Renal cortical epithelial cell (primary cell): ENCODE data around the gene KCNF1. TPM values are rescaled to one million over a fixed set of nuclear protein-coding genes. Genes with fewer than 3 reads are reported as not detected.
"Not testable (repeated sequence)": the region's sequence is repeated elsewhere in the genome, so short reads cannot be mapped to it uniquely, and the experiment has no call there.

Source experiments
- DNase-seq: peaks from one replicate; pipeline ENCODE4 v3.0.0-alpha.2; 2011; ENCODE audit warnings: low read depth
- total RNA-seq: library from RNA; depleted of rRNA; stranded (reverse); fragments of >200 nt; gene quantifications from 2 replicates; pipeline ENCODE4 v1.2.3, GENCODE V29; 2014

KCNF1 gene
- total RNA-seq, 1 donor from 2014 or later = not detected

- DNase-seq = no peak
Observed at GRCh38 chr2:10939058-10939457, 27.3 kb downstream of the KCNF1 start.

- no peak for DNase-seq
Observed at GRCh38 chr2:10940596-10940995, 28.9 kb downstream of the KCNF1 start.

GRCh38 chr2:10941383-10941782 lies 29.6 kb downstream of the KCNF1 start:
- DNase-seq = no peak

- no peak for DNase-seq
Observed at GRCh38 chr2:10944799-10945198, 33.1 kb downstream of the KCNF1 start.

GRCh38 chr2:10946394-10946793 lies 34.7 kb downstream of the KCNF1 start:
- DNase-seq = no peak

GRCh38 chr2:10947005-10947440 lies 35.3 kb downstream of the KCNF1 start:
- DNase-seq = no peak

- no peak for DNase-seq
Observed at GRCh38 chr2:10947446-10948187, 35.9 kb downstream of the KCNF1 start.

- DNase-seq = no peak
Observed at GRCh38 chr2:10948188-10948564, 36.4 kb downstream of the KCNF1 start.

- no peak for DNase-seq
Observed at GRCh38 chr2:10948606-10949230, 37.0 kb downstream of the KCNF1 start.

GRCh38 chr2:10949835-10950234 lies 38.1 kb downstream of the KCNF1 start:
- no peak for DNase-seq

GRCh38 chr2:10951558-10952414 lies 40.1 kb downstream of the KCNF1 start:
- DNase-seq = no peak

GRCh38 chr2:10954416-10954815 lies 42.7 kb downstream of the KCNF1 start:
- DNase-seq = no peak

GRCh38 chr2:10954856-10955818 lies 43.4 kb downstream of the KCNF1 start:
- no peak for DNase-seq

GRCh38 chr2:10956006-10956790 lies 44.5 kb downstream of the KCNF1 start:
- no peak for DNase-seq

GRCh38 chr2:10957391-10957790 lies 45.7 kb downstream of the KCNF1 start:
- DNase-seq = no peak

GRCh38 chr2:10958452-10958851 lies 46.7 kb downstream of the KCNF1 start:
- DNase-seq = not testable (repeated sequence)

- no peak for DNase-seq
Observed at GRCh38 chr2:10960606-10961489, 49.1 kb downstream of the KCNF1 start.

- no peak for DNase-seq
Observed at GRCh38 chr2:10961490-10961875, 49.7 kb downstream of the KCNF1 start.

GRCh38 chr2:10962004-10962403 lies 50.3 kb downstream of the KCNF1 start:
- no peak for DNase-seq

- DNase-seq = no peak
Observed at GRCh38 chr2:10963155-10963554, 51.4 kb downstream of the KCNF1 start.
